GM19372 (cell line): ENCODE data around the gene LTA4H.

Experiments
- ATAC-seq: cut with Tn5 transposase; IDR thresholded peaks from one replicate; pipeline ENCODE4 v1.9.1; 2021; ENCODE audit warnings: mild to moderate bottlenecking, low read depth, moderate library complexity; ENCODE audit not compliant: unreplicated experiment

LTA4H gene

DNA sequence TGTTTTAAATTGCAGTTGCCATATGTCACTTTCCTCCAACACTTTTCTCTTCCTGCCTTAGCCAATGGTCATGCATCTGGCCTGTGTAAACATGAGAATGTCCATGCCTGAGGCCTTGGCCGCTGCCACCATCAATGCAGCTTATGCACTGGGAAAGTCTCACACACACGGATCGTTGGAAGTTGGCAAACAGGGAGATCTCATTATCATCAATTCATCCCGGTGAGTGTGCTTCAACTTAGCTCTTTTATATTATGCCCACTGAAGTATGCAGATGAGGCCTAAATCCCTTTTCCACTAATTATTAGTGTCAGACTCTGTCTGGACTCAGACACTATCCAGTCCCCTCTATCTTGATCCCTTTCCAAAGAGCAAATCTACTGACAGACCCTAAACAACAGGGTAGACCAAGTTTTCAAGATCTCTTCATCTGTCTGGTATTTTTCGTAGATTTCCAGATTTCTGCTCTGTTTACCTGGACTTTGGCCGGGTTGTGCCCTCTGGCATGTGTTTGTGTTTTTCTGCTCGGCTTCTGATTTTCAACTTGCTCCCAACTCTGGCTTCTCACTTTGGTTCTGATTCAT is 69.0 kb downstream of the LTA4H start:
- ATAC-seq, result no peak

DNA sequence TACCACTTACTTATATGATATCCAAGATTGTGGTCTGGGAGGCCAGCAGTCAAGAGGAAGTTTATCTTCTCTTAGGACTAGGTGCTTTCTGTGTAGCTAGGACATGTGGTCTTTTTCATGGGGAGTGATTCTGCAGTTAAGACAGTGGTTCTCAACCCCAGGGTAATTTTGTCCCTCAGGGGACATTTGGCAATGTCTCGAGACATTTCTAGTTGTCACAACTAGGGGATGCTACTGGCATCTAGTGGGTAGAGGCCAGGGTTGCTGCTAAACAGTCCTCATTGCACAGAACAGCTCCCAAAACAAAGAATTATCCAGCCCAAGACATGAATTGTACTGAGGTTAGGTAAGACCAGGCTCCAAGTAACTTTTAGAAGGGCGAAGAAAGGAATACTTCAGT is 72.3 kb downstream of the LTA4H start:
- ATAC-seq, result no peak

GRCh38 chr12:95962222-95962621 is 73.2 kb downstream of the LTA4H start:
- ATAC-seq, result no peak

DNA sequence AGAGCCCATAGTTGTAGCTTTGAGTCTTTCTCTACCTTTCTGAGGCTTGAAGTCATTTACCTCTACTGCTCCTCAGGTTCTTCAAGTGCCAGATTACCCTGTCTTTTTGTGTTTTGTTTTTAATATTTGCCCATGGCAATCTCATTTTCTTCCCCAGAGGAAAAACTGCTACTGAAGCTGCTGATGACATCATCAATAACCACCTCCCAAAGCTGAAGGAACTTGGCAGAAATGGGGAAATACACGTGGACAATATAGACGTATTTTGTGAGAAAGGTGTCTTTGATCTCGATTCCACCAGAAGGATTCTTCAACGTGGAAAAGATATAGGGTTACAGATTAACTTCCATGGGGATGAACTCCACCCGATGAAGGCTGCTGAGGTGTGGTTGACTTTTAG is 75.1 kb downstream of the LTA4H start:
- ATAC-seq, result no peak

DNA sequence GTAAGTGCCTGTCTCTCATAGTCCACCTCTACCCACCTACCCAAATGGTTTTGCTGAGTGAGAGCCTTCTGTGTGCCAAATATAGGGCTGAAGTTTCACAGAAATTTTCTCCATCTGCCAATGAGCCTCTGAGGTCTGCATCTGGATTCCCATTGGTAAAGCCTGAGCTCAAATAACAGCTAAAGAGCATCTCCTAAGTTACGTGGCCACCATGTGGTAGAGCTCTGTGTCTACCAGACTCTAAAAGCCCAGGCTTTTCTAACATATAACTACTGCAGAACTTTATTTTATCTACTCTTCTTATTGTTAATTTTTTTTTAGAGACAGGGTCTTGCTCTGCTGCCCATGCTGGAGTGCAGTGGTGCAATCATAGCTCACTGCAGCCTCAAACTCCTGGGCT is 76.3 kb downstream of the LTA4H start:
- ATAC-seq, result no peak

- ATAC-seq, result no peak
Measured at GRCh38 chr12:95956557-95957145, 78.7 kb downstream of the LTA4H start.

DNA sequence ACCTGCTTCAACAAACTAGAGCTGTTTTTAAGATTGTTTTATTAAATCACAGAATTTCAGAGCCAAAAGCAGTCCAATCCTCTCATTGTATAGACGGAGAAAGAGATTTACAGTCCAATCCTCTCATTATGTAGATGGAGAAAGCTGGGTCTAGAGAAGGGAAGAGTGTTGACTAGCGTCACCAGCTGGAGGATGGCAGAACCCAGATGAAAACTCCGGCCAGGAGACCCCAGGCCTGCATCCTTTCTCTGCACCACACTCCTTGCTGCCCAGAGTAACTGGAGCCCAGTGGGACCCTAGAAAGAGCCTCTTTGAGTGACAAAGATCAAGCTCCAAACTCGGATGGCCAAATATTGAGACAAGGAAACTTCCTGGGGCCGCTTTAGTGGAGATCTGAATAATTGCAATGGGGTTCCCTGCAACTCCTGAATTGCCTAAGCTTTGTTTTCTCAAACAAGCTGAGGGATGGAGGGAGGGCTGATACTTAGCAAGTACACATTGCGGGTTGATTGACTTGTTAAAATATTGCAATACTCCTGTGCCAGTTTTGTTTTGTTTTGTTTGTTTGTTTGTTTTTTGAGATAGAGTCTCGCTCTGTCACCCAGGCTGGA is 79.7 kb downstream of the LTA4H start:
- no peak for ATAC-seq

DNA sequence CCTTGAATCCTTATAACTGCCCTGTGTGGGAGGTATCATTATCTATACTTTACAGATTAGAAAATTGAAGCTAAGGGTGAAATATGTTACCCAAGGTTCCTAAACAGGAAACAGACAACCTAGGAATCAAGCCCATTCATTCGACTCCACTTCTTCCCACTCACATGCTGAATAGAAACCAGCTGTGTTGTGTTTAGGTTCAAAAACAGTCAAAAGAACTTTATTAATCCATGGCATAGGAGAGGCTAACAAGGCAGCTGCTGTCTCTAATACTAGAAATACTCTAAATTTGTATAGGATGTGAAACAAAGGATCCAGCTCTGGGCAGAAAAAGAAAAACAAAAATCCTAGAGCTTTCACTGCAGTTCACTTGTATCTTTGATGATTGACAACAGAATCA is 82.4 kb downstream of the LTA4H start:
- ATAC-seq, result no peak

DNA sequence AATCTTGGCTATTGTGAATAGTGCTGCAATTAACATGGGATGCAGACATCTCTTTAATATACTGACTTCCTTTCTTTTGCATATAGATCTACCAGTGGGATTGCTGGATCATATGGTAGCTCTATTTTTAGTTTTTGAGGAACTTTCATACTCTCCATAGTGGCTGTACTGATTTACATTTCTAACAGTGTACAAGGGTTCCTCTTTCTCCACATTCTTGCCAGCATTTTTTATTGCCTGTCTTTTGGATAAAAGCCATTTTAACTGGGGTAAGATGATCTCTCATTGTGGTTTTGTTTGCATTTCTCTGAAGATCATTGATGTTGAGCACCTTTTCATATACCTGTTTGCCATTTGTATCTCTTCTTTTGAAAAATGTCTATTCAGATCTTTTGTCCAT is 83.9 kb downstream of the LTA4H start:
- ATAC-seq, result no peak
